Loucy (cell line): ENCODE measurements around the gene RND1.

Source experiments
- H2AFZ ChIP-seq: fragments of 200-600 bp; sonication (generic); 2 replicates; pipeline ENCODE4 v1.6.0; 2016; ENCODE audit warnings: antibody characterized with exemption, mild to moderate bottlenecking, low read length, moderate library complexity
- H3F3A ChIP-seq: fragments of 200-600 bp; 2 replicates; pipeline ENCODE4 v1.6.0; 2016; ENCODE audit warnings: antibody characterized with exemption, low read depth, mild to moderate bottlenecking
- H3K27me3 ChIP-seq: fragments of 200-600 bp; sonication (generic); 2 replicates; pipeline ENCODE4 v1.6.1; 2014; ENCODE audit warnings: low read length, mild to moderate bottlenecking; ENCODE audit not compliant: insufficient read depth, poor library complexity, severe bottlenecking
- H3K36me3 ChIP-seq: fragments of 200-600 bp; sonication (generic); 2 replicates; pipeline ENCODE4 v1.6.1; 2016; ENCODE audit warnings: low read length; ENCODE audit not compliant: insufficient read depth
- H3K4me1 ChIP-seq: fragments of 200-600 bp; sonication (generic); 2 replicates; pipeline ENCODE4 v1.5.1; 2014; ENCODE audit warnings: low read length, mild to moderate bottlenecking; ENCODE audit not compliant: insufficient read depth, poor library complexity, severe bottlenecking
- H3K4me2 ChIP-seq: fragments of 200-600 bp; sonication (generic); 2 replicates; pipeline ENCODE4 v1.6.0; 2014; ENCODE audit warnings: antibody characterized with exemption, low read length, low read depth, mild to moderate bottlenecking; ENCODE audit not compliant: poor library complexity, severe bottlenecking
- H3K4me3 ChIP-seq: fragments of 200-600 bp; sonication (generic); 2 replicates; pipeline ENCODE4 v1.5.1; 2014; ENCODE audit warnings: low read length, mild to moderate bottlenecking, mixed read lengths; ENCODE audit not compliant: poor library complexity, severe bottlenecking
- H3K79me2 ChIP-seq: fragments of 200-600 bp; sonication (generic); 2 replicates; pipeline ENCODE4 v1.6.1; 2014; ENCODE audit warnings: low read length; ENCODE audit not compliant: insufficient read depth
- H3K9ac ChIP-seq: fragments of 200-600 bp; sonication (generic); 2 replicates; pipeline ENCODE4 v1.6.0; 2014; ENCODE audit warnings: mild to moderate bottlenecking, low read depth, low read length, moderate library complexity; ENCODE audit not compliant: poor library complexity, severe bottlenecking
- H3K9me2 ChIP-seq: fragments of 200-600 bp; sonication (generic); replicated peaks from 2 replicates; pipeline ENCODE4 v1.6.1; 2016; ENCODE audit warnings: low read depth, low read length, mixed read lengths
- H3K9me3 ChIP-seq: fragments of 200-600 bp; sonication (generic); 2 replicates; pipeline ENCODE4 v1.6.1; 2014; ENCODE audit warnings: mild to moderate bottlenecking, antibody characterized with exemption, low read length, low read depth; ENCODE audit not compliant: insufficient read depth
- H4K20me1 ChIP-seq: fragments of 200-600 bp; sonication (generic); 2 replicates; pipeline ENCODE4 v1.6.0; 2014; ENCODE audit warnings: antibody characterized with exemption, low read length, mild to moderate bottlenecking; ENCODE audit not compliant: insufficient read depth, poor library complexity, severe bottlenecking
- EZH2phosphoT487 ChIP-seq: fragments of 200-600 bp; IDR thresholded peaks from 2 replicates; pipeline ENCODE4 v1.6.1; 2018; ENCODE audit warnings: antibody characterized with exemption, mild to moderate bottlenecking, moderate library complexity, borderline replicate concordance
- TF ChIP-seq, protein P1 (sequence below): fragments of 200-600 bp; sonication (generic); conservative IDR thresholded peaks from 2 replicates; pipeline ENCODE4 v1.5.1; 2014; ENCODE audit warnings: mild to moderate bottlenecking, antibody characterized with exemption, low read length

RND1 gene

GRCh38 chr12:48816143-48816854, 49.4 kb downstream of the RND1 start:
- H3K4me1 ChIP-seq, result peaks cover 30% of the 10 kb centered on the region
- peak overlapping the region; percentile 84 for H3K4me3 ChIP-seq
- H3K9me3 ChIP-seq, result no peaks in the 10 kb centered on the region
- H3K9ac ChIP-seq, result peak overlapping the region; percentile 84
- TF ChIP-seq EZH2phosphoT487, result no peak
- TF ChIP-seq, protein P1, sequence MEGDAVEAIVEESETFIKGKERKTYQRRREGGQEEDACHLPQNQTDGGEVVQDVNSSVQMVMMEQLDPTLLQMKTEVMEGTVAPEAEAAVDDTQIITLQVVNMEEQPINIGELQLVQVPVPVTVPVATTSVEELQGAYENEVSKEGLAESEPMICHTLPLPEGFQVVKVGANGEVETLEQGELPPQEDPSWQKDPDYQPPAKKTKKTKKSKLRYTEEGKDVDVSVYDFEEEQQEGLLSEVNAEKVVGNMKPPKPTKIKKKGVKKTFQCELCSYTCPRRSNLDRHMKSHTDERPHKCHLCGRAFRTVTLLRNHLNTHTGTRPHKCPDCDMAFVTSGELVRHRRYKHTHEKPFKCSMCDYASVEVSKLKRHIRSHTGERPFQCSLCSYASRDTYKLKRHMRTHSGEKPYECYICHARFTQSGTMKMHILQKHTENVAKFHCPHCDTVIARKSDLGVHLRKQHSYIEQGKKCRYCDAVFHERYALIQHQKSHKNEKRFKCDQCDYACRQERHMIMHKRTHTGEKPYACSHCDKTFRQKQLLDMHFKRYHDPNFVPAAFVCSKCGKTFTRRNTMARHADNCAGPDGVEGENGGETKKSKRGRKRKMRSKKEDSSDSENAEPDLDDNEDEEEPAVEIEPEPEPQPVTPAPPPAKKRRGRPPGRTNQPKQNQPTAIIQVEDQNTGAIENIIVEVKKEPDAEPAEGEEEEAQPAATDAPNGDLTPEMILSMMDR, result no peak
- H4K20me1 ChIP-seq, result peaks cover 7% of the 10 kb centered on the region
- H2AFZ ChIP-seq, result no peak overlapping the region
- H3K27me3 ChIP-seq, result no peaks in the 10 kb centered on the region
- H3K36me3 ChIP-seq, result no peaks in the 10 kb centered on the region
- peaks cover 13% of the 10 kb centered on the region; the same call in 1 of the 2 replicates for H3K79me2 ChIP-seq
- no peaks in the 10 kb centered on the region for H3K9me2 ChIP-seq
- H3K4me2 ChIP-seq, result peak overlapping the region; percentile 84
- no peaks in the 10 kb centered on the region; the same call in 1 of the 2 replicates for H3F3A ChIP-seq

DNA sequence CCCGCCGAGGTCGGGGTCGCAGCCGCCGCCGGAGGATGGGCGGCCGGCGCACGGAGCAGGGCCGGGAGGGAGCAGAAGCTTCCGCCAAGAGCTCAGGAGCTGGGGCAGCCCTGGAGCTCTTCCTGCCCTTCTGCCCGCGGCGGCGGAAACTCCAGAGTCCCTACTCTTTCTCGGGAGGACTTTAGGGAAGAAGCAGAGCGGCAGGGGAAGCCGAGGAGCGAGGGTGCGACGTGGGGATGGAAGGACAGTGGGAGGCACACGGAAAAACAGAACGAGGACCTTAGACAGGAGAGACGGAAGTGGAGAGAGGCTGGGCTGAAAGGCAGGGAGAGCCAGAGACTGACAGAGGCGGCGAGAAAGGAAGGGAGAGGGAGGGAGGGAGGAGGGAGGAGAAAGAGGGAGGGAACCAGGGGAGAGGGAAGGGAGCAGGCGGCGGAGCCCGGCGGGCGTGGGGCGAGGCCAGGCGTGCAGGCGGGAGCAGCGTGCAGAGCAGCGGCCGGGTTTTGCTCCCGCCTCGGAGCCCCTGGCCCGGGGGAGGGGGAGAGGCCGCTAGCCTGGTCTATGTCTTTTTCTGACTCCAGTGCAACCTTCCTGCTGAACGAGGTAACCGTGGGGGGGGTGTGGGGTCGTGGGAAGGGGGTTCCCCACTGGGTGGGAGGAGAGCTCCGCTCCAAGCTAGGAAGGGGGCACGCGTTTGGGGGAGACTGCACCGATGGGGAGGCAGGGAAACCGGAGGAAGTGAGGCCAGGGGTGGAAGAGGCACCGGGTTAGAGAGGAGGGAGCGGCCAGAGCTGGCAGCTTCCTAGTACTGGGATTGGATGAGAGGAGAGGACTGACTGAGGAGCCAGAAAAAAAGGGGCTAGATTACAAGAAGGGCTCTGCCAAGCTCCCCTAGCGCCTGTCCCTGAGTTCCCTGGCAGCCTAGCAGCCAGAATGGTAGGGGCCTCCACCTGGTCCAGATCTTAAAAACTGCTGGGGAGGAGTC, 50.3 kb downstream of the RND1 start:
- H3K36me3 ChIP-seq, result no peaks in the 10 kb centered on the region
- H3K4me2 ChIP-seq, result peak overlapping the region; percentile 84
- H3K79me2 ChIP-seq, result peaks cover 13% of the 10 kb centered on the region; the same call in 1 of the 2 replicates
- H4K20me1 ChIP-seq, result peaks cover 7% of the 10 kb centered on the region
- no peaks in the 10 kb centered on the region for H3K9me2 ChIP-seq
- H3K4me1 ChIP-seq, result peaks cover 30% of the 10 kb centered on the region
- H3K4me3 ChIP-seq, result peak overlapping the region; percentile 84
- TF ChIP-seq, protein P1, result no peak
- TF ChIP-seq EZH2phosphoT487, result no peak
- peak overlapping the region; percentile 84 for H3K9ac ChIP-seq
- H3K27me3 ChIP-seq, result no peaks in the 10 kb centered on the region
- H3K9me3 ChIP-seq, result no peaks in the 10 kb centered on the region
- H3F3A ChIP-seq, result no peaks in the 10 kb centered on the region; the same call in 1 of the 2 replicates
- H2AFZ ChIP-seq, result peak overlapping the region; percentile 97

DNA sequence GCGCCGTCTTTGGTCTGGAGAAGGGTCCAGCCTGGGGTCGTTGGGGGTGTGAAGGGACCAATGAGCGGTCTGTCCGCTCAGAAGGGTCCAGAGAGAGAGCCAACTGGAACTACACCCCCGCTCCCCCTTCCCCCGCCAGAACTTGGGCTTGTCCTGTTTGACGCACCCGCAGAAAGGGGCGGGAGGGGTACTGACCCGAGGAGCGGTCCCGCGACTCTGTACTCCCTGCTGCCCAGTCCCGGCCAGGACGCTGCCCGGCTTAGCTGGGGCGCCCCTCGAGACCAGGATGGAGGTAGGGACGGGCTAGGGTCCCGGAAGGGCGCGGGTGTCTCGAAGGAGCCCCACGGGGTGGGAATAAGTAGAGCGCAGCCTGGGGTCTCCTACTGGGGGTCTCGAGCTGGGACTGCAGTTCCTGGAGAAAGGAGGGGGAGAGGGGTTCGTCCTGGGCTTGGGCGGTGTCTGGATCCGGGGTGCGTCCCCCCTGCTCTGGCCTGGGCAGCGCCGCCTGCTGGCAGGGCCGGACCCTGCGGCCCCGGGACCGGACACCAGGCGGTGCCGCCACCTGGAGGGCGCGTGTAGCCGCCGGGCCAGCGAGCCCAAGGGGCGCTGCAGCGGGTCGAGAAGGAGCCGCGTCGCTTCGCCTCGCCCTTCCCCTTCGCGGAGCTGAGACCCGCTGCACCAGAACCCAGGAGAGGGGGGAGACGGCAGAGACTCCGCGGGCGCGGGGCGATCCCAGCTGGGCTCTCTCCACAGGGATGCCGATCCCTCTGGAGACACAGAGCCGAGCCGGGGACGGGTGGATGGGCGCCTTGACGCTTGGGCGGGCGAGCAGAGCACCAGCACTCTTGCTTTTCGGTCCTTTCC, 51.2 kb downstream of the RND1 start:
- H3K4me1 ChIP-seq, result peaks cover 30% of the 10 kb centered on the region
- no peaks in the 10 kb centered on the region for H3K27me3 ChIP-seq
- H2AFZ ChIP-seq, result peak overlapping the region; percentile 97

More for the DNA sequence above, 51.2 kb downstream of the RND1 start:
- Histone ChIP-seq H3K9me3 (no peaks in the 10 kb centered on the region), H3K36me3 (no peaks in the 10 kb centered on the region), H3K79me2 (peaks cover 13% of the 10 kb centered on the region; the same call in 1 of the 2 replicates), H3K9ac (peak overlapping the region; percentile 84), H3K4me2 (peak overlapping the region; percentile 84), H3F3A (no peaks in the 10 kb centered on the region; the same call in 1 of the 2 replicates), H4K20me1 (peaks cover 4% of the 10 kb centered on the region), H3K9me2 (no peaks in the 10 kb centered on the region), H3K4me3 (peak overlapping the region; percentile 84)
- TF ChIP-seq EZH2phosphoT487, result no peak
- TF ChIP-seq, protein P1, result peak; percentile 98
